BE2C (cell line): Measurements from ENCODE around the gene DOCK1. TPM values are rescaled to one million over a fixed set of nuclear protein-coding genes. Genes with fewer than 3 reads are reported as not detected.

Source experiments
- DNase-seq: peaks from one replicate; pipeline ENCODE4 v3.0.0-alpha.2; 2020
- H3K27me3 ChIP-seq: fragments of 250-450 bp; sonication (Bioruptor Pico); 2 replicates; pipeline ENCODE4 v1.5.1; 2020; ENCODE audit warnings: mild to moderate bottlenecking
- H3K36me3 ChIP-seq: fragments of 250-450 bp; sonication (Bioruptor Pico); 2 replicates; pipeline ENCODE4 v1.5.1; 2020; ENCODE audit warnings: mild to moderate bottlenecking
- H3K4me1 ChIP-seq: fragments of 250-450 bp; sonication (Bioruptor Pico); 2 replicates; pipeline ENCODE4 v1.5.1; 2020
- H3K4me3 ChIP-seq: 2 replicates; pipeline ENCODE4 v1.5.1; 2011; ENCODE audit warnings: low read depth, low read length
- H3K9me3 ChIP-seq: fragments of 250-450 bp; sonication (Bioruptor Pico); 2 replicates; pipeline ENCODE4 v1.5.1; 2020
- CTCF ChIP-seq: IDR thresholded peaks from 2 replicates; pipeline ENCODE4 v1.5.1; 2012; ENCODE audit warnings: mild to moderate bottlenecking, low read depth, low read length
- polyA plus RNA-seq: library from polyadenylated mRNA; unstranded; fragments of >200 nt; gene quantifications from one replicate; pipeline ENCODE4 v1.2.1, GENCODE V29; 2012; ENCODE audit warnings: low read depth, missing spikeins; ENCODE audit not compliant: insufficient read length, insufficient read depth

The DOCK1 gene
- 9.0 TPM for polyA plus RNA-seq

- Histone ChIP-seq H3K4me3 (peak within 1 kb of the TSS; percentile 61), H3K27me3 (no peaks in the 10 kb centered on the region), H3K4me1 (no peaks in the 10 kb centered on the region), H3K9me3 (no peaks in the 10 kb centered on the region), H3K36me3 (no peaks in the 10 kb centered on the region)
- no peak for TF ChIP-seq CTCF
- peak; percentile 70 for DNase-seq
Measured at GRCh38 chr10:126904818-126905701, at the start of gene DOCK1. Gene DOCK1, plus strand, starts transcription at chr10:126905428. Its CDS starts 90 bp downstream, at chr10:126905518.

GRCh38 chr10:126857178-126857806, 47.9 kb upstream of the DOCK1 start:
- no peaks in the 10 kb centered on the region for H3K27me3 ChIP-seq
- no peaks in the 10 kb centered on the region for H3K4me1 ChIP-seq
- no peaks in the 10 kb centered on the region for H3K9me3 ChIP-seq
- no peak for TF ChIP-seq CTCF
- no peaks in the 10 kb centered on the region for H3K36me3 ChIP-seq
- no peak for DNase-seq
- H3K4me3 ChIP-seq, result no peak overlapping the region

- no peak for TF ChIP-seq CTCF
- H3K4me3 ChIP-seq, result no peak overlapping the region
- no peaks in the 10 kb centered on the region for H3K27me3 ChIP-seq
- H3K36me3 ChIP-seq, result no peaks in the 10 kb centered on the region
- DNase-seq, result no peak
- H3K9me3 ChIP-seq, result no peaks in the 10 kb centered on the region
- H3K4me1 ChIP-seq, result no peaks in the 10 kb centered on the region
Measured at GRCh38 chr10:126867567-126868365, 37.5 kb upstream of the DOCK1 start.

- Histone ChIP-seq H3K36me3 (no peaks in the 10 kb centered on the region), H3K27me3 (no peaks in the 10 kb centered on the region), H3K4me3 (no peak overlapping the region), H3K4me1 (no peaks in the 10 kb centered on the region), H3K9me3 (no peaks in the 10 kb centered on the region)
- TF ChIP-seq CTCF, result no peak
- no peak for DNase-seq
Measured at GRCh38 chr10:126868371-126868770, 36.9 kb upstream of the DOCK1 start.

GRCh38 chr10:126872135-126872534, 33.1 kb upstream of the DOCK1 start:
- Histone ChIP-seq H3K4me3 (no peak overlapping the region), H3K36me3 (no peaks in the 10 kb centered on the region), H3K9me3 (no peaks in the 10 kb centered on the region), H3K4me1 (no peaks in the 10 kb centered on the region), H3K27me3 (no peaks in the 10 kb centered on the region; the same call in 1 of the 2 replicates)
- no peak for TF ChIP-seq CTCF
- DNase-seq, result no peak
